Amygdala (tissue), 56 donors: ENCODE data around the gene PIEZO1.
"Not testable (repeated sequence)": the region's sequence is repeated elsewhere in the genome, so short reads cannot be mapped to it uniquely, and the experiment has no call there.

Experiments used
- DNase-seq, 56 donors: peaks; one replicate each; lab custom pipeline; 2025; lab: John Stamatoyannopoulos, UW

The PIEZO1 gene

DNA sequence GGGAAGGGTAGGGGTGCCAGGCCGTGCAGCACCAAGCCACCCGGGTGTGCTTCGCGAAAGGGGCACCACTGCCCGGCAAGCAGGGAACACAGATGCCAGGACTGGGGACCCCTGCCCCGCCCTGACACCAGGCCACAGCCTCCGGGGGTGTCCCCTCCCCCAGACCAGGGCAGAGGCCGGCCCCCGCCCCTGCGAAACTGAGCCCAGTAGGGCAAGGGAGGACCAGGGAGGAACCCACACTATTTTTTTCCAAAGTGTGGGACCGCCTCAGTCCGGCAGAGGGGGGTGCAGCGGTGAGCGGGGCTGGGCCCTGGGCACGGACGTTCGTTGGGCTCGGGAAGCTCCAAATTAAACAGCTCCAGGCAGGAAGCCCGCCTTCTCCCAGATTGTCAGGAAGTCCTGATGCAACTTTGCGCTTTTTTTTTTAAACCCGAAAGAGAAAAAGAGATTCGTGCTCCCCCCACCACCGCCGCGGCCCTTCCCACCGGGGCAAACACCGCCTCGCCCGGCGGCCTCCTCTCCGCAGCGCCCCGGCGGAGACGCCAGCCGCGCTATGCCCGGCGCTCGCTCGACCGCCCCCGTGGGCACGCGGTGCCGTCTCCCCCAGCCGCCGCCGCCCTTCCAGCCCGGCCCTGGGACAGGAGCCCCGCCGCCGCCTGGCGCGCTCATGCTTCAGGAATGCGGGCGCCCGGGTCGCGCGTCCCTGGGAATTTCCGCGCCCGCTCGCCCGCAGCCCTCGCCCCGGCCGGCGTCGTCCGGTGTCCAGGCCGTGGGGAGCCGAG is 755 bp downstream of the PIEZO1 start:
- DNase-seq, result peak in 10 of 56 donors; percentile 10 to 53 (median 28)

GRCh38 chr16:88783391-88784073 is 1.5 kb downstream of the PIEZO1 start:
- peak in 41 of 56 donors; percentile 16 to 82 (median 54) for DNase-seq

DNA sequence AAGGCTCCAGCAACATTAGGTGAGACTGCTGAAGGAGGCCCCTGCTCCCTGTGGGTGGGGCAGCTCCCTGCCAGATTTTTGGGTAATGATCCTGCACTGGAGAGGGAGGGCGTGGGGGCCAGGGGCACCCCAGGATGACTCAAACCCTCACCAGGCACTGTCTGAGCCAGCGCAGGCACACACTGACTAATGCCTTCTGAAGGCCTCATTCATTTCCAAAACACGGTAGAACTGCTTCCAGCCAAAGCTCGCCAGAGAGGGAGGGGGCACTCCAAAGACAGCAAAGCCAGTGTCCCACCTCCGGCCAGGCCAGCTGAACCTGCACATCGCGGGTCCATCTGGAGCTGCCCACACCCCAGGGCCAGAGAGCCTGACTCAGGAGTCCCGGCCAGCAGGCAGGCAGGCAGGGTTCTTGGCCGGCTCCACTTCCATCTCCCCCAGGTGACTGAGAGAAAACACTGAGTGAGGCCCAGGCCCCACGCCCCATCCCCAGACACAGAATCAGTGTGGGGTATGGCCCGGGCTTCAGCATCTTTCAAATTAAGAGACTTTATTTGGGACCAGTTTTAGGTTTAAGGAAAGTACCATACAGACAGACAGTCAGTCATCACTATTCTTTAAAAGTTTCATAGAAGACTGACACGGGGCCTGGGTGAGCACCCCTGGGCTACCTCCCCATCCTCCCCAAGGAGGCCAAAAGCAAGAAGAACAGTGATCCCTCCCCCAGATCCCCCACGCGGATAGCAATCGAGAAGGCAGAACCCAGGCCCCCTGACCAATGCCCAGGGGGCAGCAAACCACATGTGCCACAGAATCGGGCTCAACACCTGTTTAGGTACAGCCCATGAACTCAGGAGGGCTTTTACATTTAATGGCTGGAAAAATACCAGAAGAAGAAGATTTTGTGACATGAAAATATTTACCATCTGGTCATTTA is 2.3 kb downstream of the PIEZO1 start:
- peak in 19 of 56 donors; percentile 9 to 57 (median 36) for DNase-seq

- DNase-seq, result peak in 2 of 56 donors; percentile 8 to 44
Measured at GRCh38 chr16:88781140-88782077, 3.6 kb downstream of the PIEZO1 start.

- DNase-seq, result no peak
Measured at GRCh38 chr16:88780142-88781062, 4.6 kb downstream of the PIEZO1 start.

DNA sequence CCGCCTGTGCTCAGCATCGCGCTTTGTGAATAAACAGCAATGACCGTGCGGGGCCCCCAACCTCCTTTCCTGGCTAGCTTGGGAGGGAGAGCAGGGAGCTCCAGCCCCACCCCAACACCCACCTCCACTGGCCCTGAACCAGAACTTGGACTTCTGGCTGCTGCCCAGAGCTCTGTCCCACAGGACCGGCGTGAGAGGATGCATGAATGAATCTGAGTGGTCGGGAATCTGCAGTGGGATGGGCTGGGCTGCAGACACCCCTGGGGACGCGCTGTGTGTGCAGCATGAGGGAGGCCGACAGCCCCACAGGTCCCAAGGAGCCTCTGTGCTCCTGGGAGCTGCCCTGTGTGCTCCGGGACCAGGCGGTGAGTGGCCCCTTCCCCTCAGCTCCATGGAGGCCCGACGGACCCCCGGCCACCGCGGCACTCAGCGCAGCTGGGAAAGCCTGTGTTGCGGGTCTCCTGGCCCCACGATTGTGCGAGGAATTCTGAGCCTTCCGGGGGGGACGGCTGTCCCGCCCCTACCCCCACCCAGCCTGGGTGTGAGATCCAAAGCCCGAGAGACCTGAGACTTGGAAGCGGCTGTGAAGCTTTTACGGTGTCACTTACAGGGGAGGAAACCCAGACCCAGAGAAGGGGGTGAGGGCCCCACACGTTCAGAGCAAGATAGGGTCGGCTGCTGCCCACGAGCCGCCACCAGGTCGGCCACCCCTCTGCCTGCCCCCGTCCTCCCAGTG is 5.4 kb downstream of the PIEZO1 start:
- no peak for DNase-seq

GRCh38 chr16:88778541-88779065 is 6.4 kb downstream of the PIEZO1 start:
- DNase-seq, result no peak

GRCh38 chr16:88778271-88778525 is 6.8 kb downstream of the PIEZO1 start:
- no peak for DNase-seq

DNA sequence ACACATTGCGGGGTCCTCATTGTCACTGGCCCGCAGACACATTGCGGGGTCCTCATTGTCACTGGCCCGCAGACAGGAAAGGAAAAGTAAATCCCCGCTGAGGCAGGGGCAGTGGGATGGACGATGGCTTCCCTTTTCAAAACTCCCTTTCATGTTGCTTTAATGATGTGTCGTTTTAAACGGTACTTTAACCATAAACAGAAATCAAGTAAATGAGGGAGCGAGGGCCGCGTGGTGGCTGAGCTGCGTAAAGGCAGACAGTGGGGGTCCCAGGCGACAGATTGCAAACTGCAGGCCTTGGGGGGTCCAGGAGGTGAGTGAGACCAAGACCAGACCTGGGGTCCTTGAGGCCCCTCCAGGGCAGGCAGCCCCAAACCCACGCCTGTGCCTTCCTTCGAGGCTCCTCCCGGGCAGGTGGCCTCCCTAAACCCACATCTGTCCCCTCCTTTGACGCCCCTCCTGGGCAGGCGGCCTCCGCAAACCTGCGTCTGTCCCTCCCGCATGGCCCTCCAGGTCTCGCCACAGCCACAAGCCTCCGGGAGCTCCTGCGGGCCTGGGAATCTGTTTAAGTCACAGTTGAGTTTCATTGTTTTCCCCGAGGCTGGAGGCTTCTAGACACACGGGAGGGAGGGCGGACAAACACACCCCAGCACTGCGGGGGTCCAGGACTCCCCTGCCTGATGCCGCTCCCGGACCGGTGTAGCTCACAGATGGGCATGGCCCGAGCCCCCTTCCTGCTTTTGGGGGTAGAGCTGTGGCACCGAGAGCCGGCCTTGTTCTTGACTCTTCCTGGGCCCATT is 7.3 kb downstream of the PIEZO1 start:
- no peak for DNase-seq

GRCh38 chr16:88775825-88776224 is 9.2 kb downstream of the PIEZO1 start:
- DNase-seq, result no peak

DNA sequence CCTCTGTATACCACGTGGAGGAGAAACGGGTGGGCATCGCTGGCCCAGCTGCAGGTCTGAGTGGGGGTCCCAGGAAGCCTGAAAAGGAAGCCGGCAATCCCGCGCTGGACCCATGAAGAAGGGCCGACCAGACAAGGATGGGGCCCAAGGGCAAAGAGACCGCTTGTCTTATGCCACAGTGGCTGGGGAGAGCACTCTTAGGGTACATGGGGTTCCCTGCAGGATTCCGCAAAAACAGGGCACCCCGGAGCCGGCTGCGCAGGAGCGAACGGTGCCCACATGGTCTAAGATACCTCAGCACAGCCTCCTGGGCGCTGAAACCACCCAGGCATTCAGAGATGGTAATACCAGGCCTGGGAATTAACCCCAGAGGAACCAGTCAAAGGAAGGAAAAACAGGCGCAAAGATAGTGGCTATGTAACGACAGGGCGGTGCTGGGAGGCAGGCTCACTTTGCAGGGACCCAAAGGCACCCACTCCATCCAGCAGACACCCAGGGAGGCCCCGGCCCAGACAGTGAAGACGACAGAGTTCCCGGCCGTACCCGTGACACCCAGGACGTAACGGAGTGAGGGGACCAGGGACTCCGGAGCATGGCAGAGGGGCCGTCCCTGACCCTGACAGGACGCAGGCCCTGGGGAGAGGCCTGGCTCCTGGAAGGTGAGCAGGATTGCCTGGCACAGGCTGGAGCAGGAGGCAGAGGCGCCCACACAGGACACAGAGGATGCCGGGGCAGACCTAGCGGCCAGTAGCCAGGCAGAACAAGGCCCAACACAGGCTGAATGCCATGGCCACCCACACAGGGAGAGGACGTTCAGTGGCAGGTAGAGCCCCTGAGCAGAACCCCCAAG is 10.3 kb downstream of the PIEZO1 start:
- DNase-seq, result no peak

- DNase-seq, result no peak
Measured at GRCh38 chr16:88773812-88774291, 11.2 kb downstream of the PIEZO1 start.

- peak in 19 of 56 donors; percentile 18 to 58 (median 44) for DNase-seq
Measured at GRCh38 chr16:88772871-88773811, 11.9 kb downstream of the PIEZO1 start.

- DNase-seq, result not testable (repeated sequence)
Measured at GRCh38 chr16:88771781-88772180, 13.2 kb downstream of the PIEZO1 start.

DNA sequence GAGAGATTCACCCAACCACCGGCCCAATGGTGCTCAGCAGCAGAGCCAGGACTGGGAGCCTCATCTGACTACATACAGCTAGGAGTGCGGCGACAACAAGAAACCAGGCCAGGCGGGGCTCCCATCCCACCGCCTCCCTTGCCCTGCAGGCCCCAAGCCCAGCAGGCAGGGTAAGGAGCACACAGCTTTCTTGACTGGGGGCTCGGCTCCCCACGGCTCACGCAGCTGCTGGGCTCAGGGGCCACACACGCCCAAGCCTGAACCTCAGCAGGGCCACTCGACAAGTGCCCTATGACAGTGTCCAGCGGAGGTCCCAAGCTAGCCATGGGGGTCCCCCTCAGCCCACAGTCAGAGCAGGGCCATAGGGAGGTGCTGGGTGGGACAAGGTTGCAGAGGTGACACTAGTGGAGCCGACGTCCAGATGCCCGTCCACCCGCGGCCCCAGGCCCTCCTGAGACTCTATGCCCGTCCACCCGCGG is 13.7 kb downstream of the PIEZO1 start:
- no peak for DNase-seq
